Activated T-helper 9 cell treated with anti-CD3 and anti-CD28 coated beads, Interleukin-2, amount 50 U/mL, for 16 hours (primary cell): Measurements from ENCODE around the gene SEC14L2.

ENCODE experiments used
- DNase-seq: peaks from one replicate; pipeline ENCODE4 v3.0.0-alpha.2; 2020; ENCODE audit warnings: low read depth

The SEC14L2 gene

GRCh38 chr22:30405731-30406130 is 8.9 kb downstream of the SEC14L2 start:
- DNase-seq, result no peak

- DNase-seq, result no peak
Measured at GRCh38 chr22:30406400-30406799, 9.6 kb downstream of the SEC14L2 start.

GRCh38 chr22:30408388-30409102 is 11.7 kb downstream of the SEC14L2 start:
- DNase-seq, result no peak

GRCh38 chr22:30411780-30412179 is 15.0 kb downstream of the SEC14L2 start:
- DNase-seq, result no peak

GRCh38 chr22:30413001-30413400 is 16.2 kb downstream of the SEC14L2 start:
- DNase-seq, result no peak

- DNase-seq, result no peak
Measured at GRCh38 chr22:30413745-30414524, 17.1 kb downstream of the SEC14L2 start.

GRCh38 chr22:30414525-30415047 is 17.8 kb downstream of the SEC14L2 start:
- DNase-seq, result no peak

GRCh38 chr22:30416403-30416802 is 19.6 kb downstream of the SEC14L2 start:
- no peak for DNase-seq

GRCh38 chr22:30416837-30417236 is 20.0 kb downstream of the SEC14L2 start:
- DNase-seq, result no peak

- no peak for DNase-seq
Measured at GRCh38 chr22:30420347-30421125, 23.7 kb downstream of the SEC14L2 start.

- DNase-seq, result no peak
Measured at GRCh38 chr22:30421695-30422480, 25.1 kb downstream of the SEC14L2 start.

- no peak for DNase-seq
Measured at GRCh38 chr22:30422481-30423300, 25.9 kb downstream of the SEC14L2 start.

- DNase-seq, result peak; percentile 37
Measured at GRCh38 chr22:30423301-30423958, 26.6 kb downstream of the SEC14L2 start.

- DNase-seq, result peak; percentile 96
Measured at GRCh38 chr22:30423959-30424533, 27.2 kb downstream of the SEC14L2 start.

GRCh38 chr22:30424534-30425326 is 27.9 kb downstream of the SEC14L2 start:
- no peak for DNase-seq

GRCh38 chr22:30425327-30425615 is 28.5 kb downstream of the SEC14L2 start:
- DNase-seq, result no peak

- peak; percentile 28 for DNase-seq
Measured at GRCh38 chr22:30425616-30426387, 29.0 kb downstream of the SEC14L2 start, which contains the start of gene MTFP1. Gene MTFP1 (plus strand): TSS chr22:30425768. CDS start chr22:30425880, 112 bp downstream.
